ENCODE data around the gene CCDC80. TPM values are rescaled to one million over a fixed set of nuclear protein-coding genes. Genes with fewer than 3 reads are reported as not detected.

CCDC80 gene
- total RNA-seq, 1 experiment from 2014 or later, result 1.1 TPM

- Mint-ChIP-seq H3K4me3 (ENCODE audit: low read depth, unreplicated experiment) (no peak overlapping the region), H3K27me3 (ENCODE audit: unreplicated experiment) (no peaks in the 10 kb centered on the region), H3K27ac (ENCODE audit: unreplicated experiment) (no peak overlapping the region), H3K36me3 (ENCODE audit: insufficient read depth, unreplicated experiment) (no peaks in the 10 kb centered on the region), H3K9me3 (ENCODE audit: low read depth, unreplicated experiment) (no peaks in the 10 kb centered on the region), H3K4me1 (ENCODE audit: low read depth, unreplicated experiment) (no peaks in the 10 kb centered on the region)
- CTCF ChIA-PET, result interaction anchor here (0.6 to 0.7 kb wide), 2 partner anchors 34 to 170 kb away, joined by 4 to 8 read pairs; no protein-coding TSS in a partner anchor
- no peak for DNase-seq
- intact Hi-C loops (cut with micrococcal nuclease; ENCODE audit: unreplicated experiment), result no loop called here
- no peak for TF ChIP-seq CTCF (IDR thresholded peaks at IDR 0.05; ENCODE audit: unreplicated experiment)
- BruUV-seq (replicated peaks), result no TSS peak
These were observed 24.8 kb downstream of the CCDC80 start for GRCh38 chr3:112615989-112616731.

GRCh38 chr3:112611752-112612515 lies 29.0 kb downstream of the CCDC80 start:
- H3K27me3 Mint-ChIP-seq (ENCODE audit: unreplicated experiment), result no peaks in the 10 kb centered on the region
- intact Hi-C loops (cut with micrococcal nuclease; ENCODE audit: unreplicated experiment), result no loop called here
- no peaks in the 10 kb centered on the region for H3K36me3 Mint-ChIP-seq (ENCODE audit: insufficient read depth, unreplicated experiment)
- no peak for DNase-seq
- BruUV-seq (replicated peaks), result no TSS peak
- H3K4me1 Mint-ChIP-seq (ENCODE audit: low read depth, unreplicated experiment), result no peaks in the 10 kb centered on the region
- no peak overlapping the region for H3K4me3 Mint-ChIP-seq (ENCODE audit: low read depth, unreplicated experiment)
- H3K27ac Mint-ChIP-seq (ENCODE audit: unreplicated experiment), result no peak overlapping the region
- H3K9me3 Mint-ChIP-seq (ENCODE audit: low read depth, unreplicated experiment), result no peaks in the 10 kb centered on the region
- CTCF ChIA-PET, result interaction anchor here (0.5 kb wide), 1 partner anchor 1838 kb away, joined by 3 read pairs; no protein-coding TSS in a partner anchor
- TF ChIP-seq CTCF (IDR thresholded peaks at IDR 0.05; ENCODE audit: unreplicated experiment), result no peak

- intact Hi-C loops (cut with micrococcal nuclease; ENCODE audit: unreplicated experiment), result no loop called here
- no peak for TF ChIP-seq CTCF (IDR thresholded peaks at IDR 0.05; ENCODE audit: unreplicated experiment)
- Mint-ChIP-seq H3K27ac (ENCODE audit: unreplicated experiment) (no peak overlapping the region), H3K27me3 (ENCODE audit: unreplicated experiment) (no peaks in the 10 kb centered on the region), H3K4me3 (ENCODE audit: low read depth, unreplicated experiment) (no peak overlapping the region), H3K36me3 (ENCODE audit: insufficient read depth, unreplicated experiment) (no peaks in the 10 kb centered on the region), H3K4me1 (ENCODE audit: low read depth, unreplicated experiment) (no peaks in the 10 kb centered on the region), H3K9me3 (ENCODE audit: low read depth, unreplicated experiment) (no peaks in the 10 kb centered on the region)
- no peak for DNase-seq
- BruUV-seq (replicated peaks), result no TSS peak
- CTCF ChIA-PET, result no interaction called here
These were observed 30.8 kb downstream of the CCDC80 start for GRCh38 chr3:112610121-112610520.

GRCh38 chr3:112607863-112608262 lies 33.1 kb downstream of the CCDC80 start:
- no peaks in the 10 kb centered on the region for H3K4me1 Mint-ChIP-seq (ENCODE audit: low read depth, unreplicated experiment)
- no peak overlapping the region for H3K4me3 Mint-ChIP-seq (ENCODE audit: low read depth, unreplicated experiment)
- H3K27ac Mint-ChIP-seq (ENCODE audit: unreplicated experiment), result no peak overlapping the region
- H3K9me3 Mint-ChIP-seq (ENCODE audit: low read depth, unreplicated experiment), result no peaks in the 10 kb centered on the region
- no peak for DNase-seq
- intact Hi-C loops (cut with micrococcal nuclease; ENCODE audit: unreplicated experiment), result no loop called here
- no peak for TF ChIP-seq CTCF (IDR thresholded peaks at IDR 0.05; ENCODE audit: unreplicated experiment)
- no peaks in the 10 kb centered on the region for H3K36me3 Mint-ChIP-seq (ENCODE audit: insufficient read depth, unreplicated experiment)
- no peaks in the 10 kb centered on the region for H3K27me3 Mint-ChIP-seq (ENCODE audit: unreplicated experiment)
- no TSS peak for BruUV-seq (replicated peaks)
- CTCF ChIA-PET, result no interaction called here

All from Calu3 (cell line).